H9 (cell line): Measurements from ENCODE around the gene SIX5. TPM values are rescaled to one million over a fixed set of nuclear protein-coding genes. Genes with fewer than 3 reads are reported as not detected.

Experiments
- DNase-seq: peaks from one replicate; pipeline ENCODE4 v3.0.0-alpha.2; 2017
- H2AFZ ChIP-seq: one replicate; pipeline ENCODE4 v1.6.1; 2013; ENCODE audit warnings: mild to moderate bottlenecking, low read length, control low read depth, moderate library complexity
- H2AK5ac ChIP-seq: 2 replicates; pipeline ENCODE4 v1.6.1; 2013; ENCODE audit warnings: low read length, control low read depth, mixed read lengths; ENCODE audit not compliant: insufficient read length
- H2BK120ac ChIP-seq: one replicate; pipeline ENCODE4 v1.6.1; 2013; ENCODE audit warnings: low read depth, mild to moderate bottlenecking, low read length, control low read depth, inconsistent platforms; ENCODE audit not compliant: poor library complexity, severe bottlenecking
- H2BK12ac ChIP-seq: 2 replicates; pipeline ENCODE4 v1.6.1; 2013; ENCODE audit warnings: low read length, control low read depth, mixed read lengths, low read depth; ENCODE audit not compliant: insufficient read length
- H2BK15ac ChIP-seq: 2 replicates; pipeline ENCODE4 v1.6.1; 2013; ENCODE audit warnings: low read depth, low read length, control low read depth
- H2BK20ac ChIP-seq: one replicate; pipeline ENCODE4 v1.6.1; 2013; ENCODE audit warnings: low read depth, mild to moderate bottlenecking, low read length, control low read depth, inconsistent platforms; ENCODE audit not compliant: poor library complexity, severe bottlenecking
- H2BK5ac ChIP-seq: 2 replicates; pipeline ENCODE4 v1.6.1; 2013; ENCODE audit warnings: low read length, control low read depth, mixed read lengths; ENCODE audit not compliant: insufficient read length
- H3K14ac ChIP-seq: 2 replicates; pipeline ENCODE4 v1.6.1; 2013; ENCODE audit warnings: low read length, control low read depth; ENCODE audit not compliant: insufficient read depth
- H3K18ac ChIP-seq: 2 replicates; pipeline ENCODE4 v1.6.1; 2013; ENCODE audit warnings: low read depth, mild to moderate bottlenecking, mixed read lengths, low read length, control low read depth; ENCODE audit not compliant: insufficient read length
- H3K23ac ChIP-seq: 2 replicates; pipeline ENCODE4 v1.6.1; 2013; ENCODE audit warnings: low read length, control low read depth, mixed read lengths, low read depth; ENCODE audit not compliant: insufficient read length
- H3K23me2 ChIP-seq: 2 replicates; pipeline ENCODE4 v1.6.1; 2013; ENCODE audit warnings: low read depth, mild to moderate bottlenecking, mixed read lengths, low read length, control low read depth; ENCODE audit not compliant: insufficient read length, poor library complexity, severe bottlenecking
- H3K27ac ChIP-seq: 2 replicates; pipeline ENCODE4 v1.5.1; 2013; ENCODE audit warnings: low read length, control low read depth, mixed read lengths, low read depth; ENCODE audit not compliant: insufficient read length
- H3K27me3 ChIP-seq: 2 replicates; pipeline ENCODE4 v1.6.1; 2013; ENCODE audit warnings: low read length, control low read depth, inconsistent platforms; ENCODE audit not compliant: insufficient read depth
- H3K4ac ChIP-seq: 2 replicates; pipeline ENCODE4 v1.6.1; 2013; ENCODE audit warnings: low read depth, mild to moderate bottlenecking, control low read depth, inconsistent platforms, low read length, moderate library complexity
- H3K4me1 ChIP-seq: 2 replicates; pipeline ENCODE4 v1.6.1; 2013; ENCODE audit warnings: low read length, control low read depth, inconsistent platforms; ENCODE audit not compliant: insufficient read depth
- H3K4me2 ChIP-seq: 2 replicates; pipeline ENCODE4 v1.6.1; 2013; ENCODE audit warnings: low read length, control low read depth, mixed read lengths; ENCODE audit not compliant: insufficient read length, insufficient read depth
- H3K56ac ChIP-seq: 2 replicates; pipeline ENCODE4 v1.6.1; 2013; ENCODE audit warnings: low read depth, mild to moderate bottlenecking, mixed read lengths, low read length, control low read depth; ENCODE audit not compliant: insufficient read length
- H3K79me1 ChIP-seq: 2 replicates; pipeline ENCODE4 v1.6.1; 2013; ENCODE audit warnings: low read depth, mild to moderate bottlenecking, moderate library complexity, low read length, control low read depth, inconsistent platforms; ENCODE audit not compliant: insufficient read depth, poor library complexity, severe bottlenecking
- H3K79me2 ChIP-seq: 2 replicates; pipeline ENCODE4 v1.6.1; 2013; ENCODE audit warnings: low read length, control low read depth, inconsistent platforms; ENCODE audit not compliant: insufficient read depth
- H3K9ac ChIP-seq: 2 replicates; pipeline ENCODE4 v1.6.1; 2013; ENCODE audit warnings: low read length, control low read depth, mixed read lengths; ENCODE audit not compliant: insufficient read length; ENCODE audit errors: extremely low read depth
- H3K9me3 ChIP-seq: one replicate; pipeline ENCODE4 v1.6.1; 2013; ENCODE audit warnings: low read depth, low read length, inconsistent platforms; ENCODE audit not compliant: control insufficient read depth
- H3T11ph ChIP-seq: one replicate; pipeline ENCODE4 v1.6.1; 2013; ENCODE audit warnings: mild to moderate bottlenecking, low read length, control low read depth, inconsistent platforms
- H4K20me1 ChIP-seq: one replicate; pipeline ENCODE4 v1.6.1; 2013; ENCODE audit not compliant: control insufficient read depth, insufficient read length, insufficient read depth
- H4K5ac ChIP-seq: 2 replicates; pipeline ENCODE4 v1.6.1; 2013; ENCODE audit warnings: low read depth, mild to moderate bottlenecking, mixed read lengths, low read length, control low read depth; ENCODE audit not compliant: insufficient read length
- H4K8ac ChIP-seq: replicated peaks from 2 replicates; pipeline ENCODE4 v1.6.1; 2013; ENCODE audit warnings: low read length, control low read depth, mixed read lengths, low read depth; ENCODE audit not compliant: insufficient read length
- H4K91ac ChIP-seq: 2 replicates; pipeline ENCODE4 v1.6.1; 2013; ENCODE audit warnings: low read depth, mild to moderate bottlenecking, moderate library complexity, mixed read lengths, low read length, control low read depth; ENCODE audit not compliant: insufficient read length
- H3K27ac Mint-ChIP-seq, 3 experiments: 2 replicates in 2 of 3; 3 replicates in 1 of 3; pipeline ENCODE4 v1.8.0; 2020 to 2021; ENCODE audit warnings: mixed read lengths in 3 of 3, mild to moderate bottlenecking in 1 of 3, moderate library complexity in 1 of 3
- H3K27me3 Mint-ChIP-seq: 2 replicates; pipeline ENCODE4 v1.8.0; 2021; ENCODE audit warnings: low read depth, mild to moderate bottlenecking, moderate library complexity, mixed read lengths
- H3K36me3 Mint-ChIP-seq, 3 experiments: 2 replicates in 2 of 3; 3 replicates in 1 of 3; pipeline ENCODE4 v1.8.0; 2020 to 2021; ENCODE audit warnings: low read depth in 3 of 3, mixed read lengths in 3 of 3; ENCODE audit not compliant: insufficient read depth in 1 of 3
- H3K4me1 Mint-ChIP-seq, 2 experiments: 2 replicates each; pipeline ENCODE4 v1.8.0; 2020; ENCODE audit warnings: mixed read lengths in 2 of 2
- H3K4me3 Mint-ChIP-seq, 2 experiments: 2 replicates in 1 of 2; 3 replicates in 1 of 2; pipeline ENCODE4 v1.8.0; 2020 to 2021; ENCODE audit warnings: mild to moderate bottlenecking in 2 of 2, mixed read lengths in 2 of 2, moderate library complexity in 1 of 2
- H3K9me3 Mint-ChIP-seq, 2 experiments: 2 replicates in 1 of 2; 3 replicates in 1 of 2; pipeline ENCODE4 v1.8.0; 2020; ENCODE audit warnings: mild to moderate bottlenecking in 2 of 2, mixed read lengths in 2 of 2, moderate library complexity in 1 of 2
- WGBS: extraction: QIAGEN DNeasy Blood & Tissue Kit; methylation state at CpG from one replicate; pipeline ENCODE4 v1.1.7; 2013; ENCODE audit warnings: missing lambda C conversion rate, low lambda C conversion rate, mixed read lengths; ENCODE audit not compliant: insufficient read length; ENCODE audit errors: extremely low coverage; 5-methylcytosine and 5-hydroxymethylcytosine counted together
- total RNA-seq: library from RNA; stranded (reverse); gene quantifications from 2 replicates; pipeline ENCODE4 v1.2.1, GENCODE V29; 2021
- TF ChIP-seq, protein P1 (sequence below): fragments of 200-600 bp; sonication (generic); conservative IDR thresholded peaks from 3 replicates; pipeline ENCODE4 v1.8.0; 2021; ENCODE audit warnings: antibody characterized with exemption, mild to moderate bottlenecking

The SIX5 gene
- total RNA-seq, 1 experiment from 2014 or later = 41.7 TPM

DNA sequence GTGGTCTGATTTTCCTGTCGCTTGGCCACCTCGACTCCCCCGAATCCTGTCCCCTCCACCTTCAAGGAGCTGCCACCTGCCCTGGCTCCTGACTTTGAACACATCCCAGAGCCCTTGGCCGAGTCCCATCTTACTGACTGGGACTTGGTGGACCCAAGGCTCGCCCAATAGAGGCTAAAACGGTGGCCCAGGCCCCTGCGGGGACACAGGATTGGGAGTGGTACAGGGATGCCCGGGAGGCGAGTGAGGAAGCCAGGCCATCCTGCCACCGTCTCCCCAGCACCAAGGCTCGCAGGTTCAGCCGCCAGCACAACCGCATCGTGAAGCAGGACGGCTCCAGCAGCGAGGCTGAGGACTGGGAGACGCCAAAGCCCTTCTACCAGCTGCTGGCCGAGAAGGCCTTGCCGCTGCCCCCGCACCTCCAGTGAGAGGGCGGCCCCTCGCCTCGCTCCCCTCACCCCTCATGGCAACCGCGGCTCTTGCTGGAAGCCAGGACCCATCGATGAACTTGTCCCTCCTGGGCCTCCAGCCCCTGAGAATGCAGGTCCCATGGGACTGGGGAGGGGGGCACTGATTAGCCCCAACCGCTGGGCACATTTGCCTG lies 5.3 kb downstream of the SIX5 start:
- no peaks in the 10 kb centered on the region for H3K79me2 ChIP-seq
- no peaks in the 10 kb centered on the region for H3K9me3 ChIP-seq
- H3K4me3 Mint-ChIP-seq = no peak overlapping the region; a peak in 1 of 5 replicates
- no peaks in the 10 kb centered on the region for H4K20me1 ChIP-seq
- no peaks in the 10 kb centered on the region; a peak in 1 of 5 replicates for H3K9me3 Mint-ChIP-seq
- H3T11ph ChIP-seq = no peak overlapping the region
- H2AK5ac ChIP-seq = no peak overlapping the region
- no peak overlapping the region for H2BK12ac ChIP-seq
- TF ChIP-seq, protein P1, sequence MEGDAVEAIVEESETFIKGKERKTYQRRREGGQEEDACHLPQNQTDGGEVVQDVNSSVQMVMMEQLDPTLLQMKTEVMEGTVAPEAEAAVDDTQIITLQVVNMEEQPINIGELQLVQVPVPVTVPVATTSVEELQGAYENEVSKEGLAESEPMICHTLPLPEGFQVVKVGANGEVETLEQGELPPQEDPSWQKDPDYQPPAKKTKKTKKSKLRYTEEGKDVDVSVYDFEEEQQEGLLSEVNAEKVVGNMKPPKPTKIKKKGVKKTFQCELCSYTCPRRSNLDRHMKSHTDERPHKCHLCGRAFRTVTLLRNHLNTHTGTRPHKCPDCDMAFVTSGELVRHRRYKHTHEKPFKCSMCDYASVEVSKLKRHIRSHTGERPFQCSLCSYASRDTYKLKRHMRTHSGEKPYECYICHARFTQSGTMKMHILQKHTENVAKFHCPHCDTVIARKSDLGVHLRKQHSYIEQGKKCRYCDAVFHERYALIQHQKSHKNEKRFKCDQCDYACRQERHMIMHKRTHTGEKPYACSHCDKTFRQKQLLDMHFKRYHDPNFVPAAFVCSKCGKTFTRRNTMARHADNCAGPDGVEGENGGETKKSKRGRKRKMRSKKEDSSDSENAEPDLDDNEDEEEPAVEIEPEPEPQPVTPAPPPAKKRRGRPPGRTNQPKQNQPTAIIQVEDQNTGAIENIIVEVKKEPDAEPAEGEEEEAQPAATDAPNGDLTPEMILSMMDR = no peak
- H3K4ac ChIP-seq = no peak overlapping the region
- H3K18ac ChIP-seq = peak overlapping the region; percentile 61
- no peak overlapping the region for H2BK5ac ChIP-seq
- no peak overlapping the region for H3K23ac ChIP-seq
- H3K27ac Mint-ChIP-seq = no peak overlapping the region
- H3K27ac ChIP-seq = no peak overlapping the region
- H3K23me2 ChIP-seq = peaks cover 12% of the 10 kb centered on the region
- H3K27me3 ChIP-seq = no peaks in the 10 kb centered on the region
- no peak overlapping the region for H3K9ac ChIP-seq
- no peak overlapping the region for H4K91ac ChIP-seq
- peaks cover 13% of the 10 kb centered on the region for H3K27me3 Mint-ChIP-seq
- H2BK15ac ChIP-seq = no peak overlapping the region
- DNase-seq = no peak
- no peak overlapping the region for H2BK120ac ChIP-seq
- peaks cover 8 to 35% of the 10 kb centered on the region in 2 experiments for H3K4me1 Mint-ChIP-seq
- 0 out of 7 replicates have a peak, but pooled peaks cover 0 to 2% (median 0%) of the 10 kb centered on the region in 3 experiments for H3K36me3 Mint-ChIP-seq
- H3K79me1 ChIP-seq = no peaks in the 10 kb centered on the region
- H3K4me2 ChIP-seq = no peak overlapping the region
- no peak overlapping the region for H2AFZ ChIP-seq
- no CpG with 5 or more reads among the region's 27 CpGs for WGBS
- no peak overlapping the region for H3K56ac ChIP-seq
- no peak overlapping the region for H4K8ac ChIP-seq
- peak overlapping the region; percentile 0; the same call in 1 of the 2 replicates for H3K14ac ChIP-seq
- H4K5ac ChIP-seq = no peak overlapping the region
- H3K4me1 ChIP-seq = peaks cover 3% of the 10 kb centered on the region; the same call in 1 of the 2 replicates
- H2BK20ac ChIP-seq = no peak overlapping the region
